ENCODE data around the gene CCDC85A.

CCDC85A gene

GRCh38 chr2:56380861-56381260 lies 197.1 kb downstream of the CCDC85A start:
- no peak overlapping the region for H3K27ac ChIP-seq
- TF ChIP-seq, protein P1, sequence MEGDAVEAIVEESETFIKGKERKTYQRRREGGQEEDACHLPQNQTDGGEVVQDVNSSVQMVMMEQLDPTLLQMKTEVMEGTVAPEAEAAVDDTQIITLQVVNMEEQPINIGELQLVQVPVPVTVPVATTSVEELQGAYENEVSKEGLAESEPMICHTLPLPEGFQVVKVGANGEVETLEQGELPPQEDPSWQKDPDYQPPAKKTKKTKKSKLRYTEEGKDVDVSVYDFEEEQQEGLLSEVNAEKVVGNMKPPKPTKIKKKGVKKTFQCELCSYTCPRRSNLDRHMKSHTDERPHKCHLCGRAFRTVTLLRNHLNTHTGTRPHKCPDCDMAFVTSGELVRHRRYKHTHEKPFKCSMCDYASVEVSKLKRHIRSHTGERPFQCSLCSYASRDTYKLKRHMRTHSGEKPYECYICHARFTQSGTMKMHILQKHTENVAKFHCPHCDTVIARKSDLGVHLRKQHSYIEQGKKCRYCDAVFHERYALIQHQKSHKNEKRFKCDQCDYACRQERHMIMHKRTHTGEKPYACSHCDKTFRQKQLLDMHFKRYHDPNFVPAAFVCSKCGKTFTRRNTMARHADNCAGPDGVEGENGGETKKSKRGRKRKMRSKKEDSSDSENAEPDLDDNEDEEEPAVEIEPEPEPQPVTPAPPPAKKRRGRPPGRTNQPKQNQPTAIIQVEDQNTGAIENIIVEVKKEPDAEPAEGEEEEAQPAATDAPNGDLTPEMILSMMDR (conservative IDR thresholded peaks at IDR 0.05), result no peak

GRCh38 chr2:56382466-56382865 lies 198.7 kb downstream of the CCDC85A start:
- TF ChIP-seq, protein P1 (conservative IDR thresholded peaks at IDR 0.05), result no peak
- H3K27ac ChIP-seq, result peak overlapping the region; percentile 6; the same call in 1 of the 2 replicates

DNA sequence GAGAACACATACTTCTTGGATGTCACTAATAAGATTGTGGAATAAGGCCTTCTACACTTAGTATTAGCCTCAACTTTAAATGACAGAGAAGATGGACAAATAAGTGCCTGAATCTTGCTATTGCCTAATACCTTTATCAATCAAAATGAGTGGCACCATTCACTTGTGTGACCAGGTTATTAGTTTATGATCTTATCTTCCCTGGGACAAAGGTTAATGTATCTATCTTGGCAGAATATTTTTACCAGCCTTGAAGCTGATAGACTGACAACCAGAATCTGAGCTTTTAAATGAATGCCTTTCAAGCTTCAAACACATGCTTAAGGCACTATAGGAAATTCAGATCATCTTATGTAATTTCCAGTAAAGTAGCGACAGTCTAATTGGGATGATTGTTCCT lies 202.9 kb downstream of the CCDC85A start:
- TF ChIP-seq, protein P1 (conservative IDR thresholded peaks at IDR 0.05), result no peak
- no peak overlapping the region for H3K27ac ChIP-seq

GRCh38 chr2:56390644-56391043 lies 206.9 kb downstream of the CCDC85A start:
- TF ChIP-seq, protein P1 (conservative IDR thresholded peaks at IDR 0.05), result no peak
- H3K27ac ChIP-seq, result no peak overlapping the region

- TF ChIP-seq, protein P1 (conservative IDR thresholded peaks at IDR 0.05), result no peak
These were observed 226.3 kb downstream of the CCDC85A start for GRCh38 chr2:56410140-56410539.

DNA sequence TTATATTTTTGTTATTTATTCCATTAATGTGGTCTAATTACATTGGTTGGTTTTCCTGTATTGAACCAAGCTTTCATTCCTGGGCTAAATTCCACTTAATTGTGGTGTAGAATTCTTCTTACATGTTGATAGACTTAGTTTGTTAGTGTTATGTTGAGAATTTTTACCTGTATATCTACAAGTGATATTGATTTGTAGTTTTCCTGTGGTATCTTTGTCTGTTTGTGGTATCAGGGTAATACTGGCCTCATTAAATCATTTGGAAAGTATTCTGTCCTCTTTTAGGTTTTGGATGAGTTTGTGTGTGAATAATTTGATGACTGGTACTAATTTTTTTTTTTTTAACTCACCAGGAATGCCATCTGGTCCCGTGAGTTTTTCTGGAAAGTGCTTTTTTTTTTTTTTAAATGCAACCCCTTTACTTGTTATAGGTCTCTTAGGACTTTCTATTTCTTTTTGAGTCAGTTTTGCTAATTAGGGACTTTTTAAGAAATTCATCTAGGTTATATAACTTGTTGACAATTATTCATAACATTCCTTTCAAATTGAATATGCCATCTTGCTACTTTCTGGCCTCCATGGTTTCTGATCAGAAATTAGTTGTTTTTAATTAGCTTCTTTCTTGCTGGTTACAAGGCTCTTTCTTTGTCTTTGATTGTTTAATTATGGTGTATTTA lies 232.8 kb downstream of the CCDC85A start:
- no peak overlapping the region for H3K27ac ChIP-seq
- TF ChIP-seq, protein P1 (conservative IDR thresholded peaks at IDR 0.05), result no peak

More at GRCh38 chr2:56410140-56410539, 226.3 kb downstream of the CCDC85A start:
- H3K27ac ChIP-seq, result no peak overlapping the region

All from VCaP (cell line).